PC-9 (cell line): Measurements from ENCODE around the gene FOXE1.

ENCODE experiments used
- CTCF ChIP-seq: fragments of 200-600 bp; sonication (generic); conservative IDR thresholded peaks from 2 replicates; pipeline ENCODE4 v1.6.1; 2017; ENCODE audit warnings: mixed run types, antibody characterized with exemption, mild to moderate bottlenecking, moderate library complexity
- EZH2 ChIP-seq: fragments of 200-600 bp; sonication (generic); IDR thresholded peaks from 2 replicates; pipeline ENCODE4 v1.8.0; 2017; ENCODE audit warnings: antibody characterized with exemption, low read depth

GRCh38 chr9:97850746-97851445 is 2.1 kb upstream of the FOXE1 start:
- TF ChIP-seq EZH2 (no peak), CTCF (no peak)
